AG04450 (cell line): Measurements from ENCODE around the gene ERI3. TPM values are rescaled to one million over a fixed set of nuclear protein-coding genes. Genes with fewer than 3 reads are reported as not detected.

Source experiments
- CTCF ChIA-PET: fragments of 300-600, 350-600 bp; formaldehyde crosslinking; extraction: SDS; loops from one replicate; lab custom pipeline; 2022; ENCODE audit warnings: antibody characterized with exemption, inconsistent platforms; lab: Charles Lee
- POLR2A ChIA-PET: fragments of 350-600 bp; formaldehyde crosslinking; extraction: SDS; loops from one replicate; lab custom pipeline; 2021; ENCODE audit warnings: antibody characterized with exemption, inconsistent platforms; lab: Yijun Ruan, JAX
- DNase-seq: peaks from one replicate; pipeline ENCODE4 v3.0.0-alpha.2; 2011; ENCODE audit warnings: low read depth, low spot score
- H3K27ac ChIP-seq: one replicate; pipeline ENCODE4 v1.5.1; 2012; ENCODE audit warnings: low read depth, low read length, control low read depth
- H3K27me3 ChIP-seq: one replicate; pipeline ENCODE4 v1.6.0; 2012; ENCODE audit warnings: low read length; ENCODE audit not compliant: control insufficient read depth, insufficient read depth
- H3K4me3 ChIP-seq: 2 replicates; pipeline ENCODE4 v1.5.1; 2011; ENCODE audit warnings: mild to moderate bottlenecking, low read depth, low read length, control low read depth
- H3K9me3 ChIP-seq: 2 replicates; pipeline ENCODE4 v1.5.1; 2012; ENCODE audit warnings: low read length; ENCODE audit not compliant: control insufficient read depth, insufficient read depth
- polyA plus RNA-seq: library from polyadenylated mRNA; depleted of rRNA; stranded (reverse); fragments of >200 nt; gene quantifications from 2 replicates; pipeline ENCODE4 v1.2.3, GENCODE V29; 2011
- TF ChIP-seq, protein P1 (sequence below): IDR thresholded peaks from 2 replicates; pipeline ENCODE4 v1.5.1; 2011; ENCODE audit warnings: low read depth, low read length, control low read depth, inconsistent platforms

The ERI3 gene
- polyA plus RNA-seq, 1 experiment = 46.2 TPM

GRCh38 chr1:44334968-44335367 lies 20.1 kb downstream of the ERI3 start:
- TF ChIP-seq, protein P1, sequence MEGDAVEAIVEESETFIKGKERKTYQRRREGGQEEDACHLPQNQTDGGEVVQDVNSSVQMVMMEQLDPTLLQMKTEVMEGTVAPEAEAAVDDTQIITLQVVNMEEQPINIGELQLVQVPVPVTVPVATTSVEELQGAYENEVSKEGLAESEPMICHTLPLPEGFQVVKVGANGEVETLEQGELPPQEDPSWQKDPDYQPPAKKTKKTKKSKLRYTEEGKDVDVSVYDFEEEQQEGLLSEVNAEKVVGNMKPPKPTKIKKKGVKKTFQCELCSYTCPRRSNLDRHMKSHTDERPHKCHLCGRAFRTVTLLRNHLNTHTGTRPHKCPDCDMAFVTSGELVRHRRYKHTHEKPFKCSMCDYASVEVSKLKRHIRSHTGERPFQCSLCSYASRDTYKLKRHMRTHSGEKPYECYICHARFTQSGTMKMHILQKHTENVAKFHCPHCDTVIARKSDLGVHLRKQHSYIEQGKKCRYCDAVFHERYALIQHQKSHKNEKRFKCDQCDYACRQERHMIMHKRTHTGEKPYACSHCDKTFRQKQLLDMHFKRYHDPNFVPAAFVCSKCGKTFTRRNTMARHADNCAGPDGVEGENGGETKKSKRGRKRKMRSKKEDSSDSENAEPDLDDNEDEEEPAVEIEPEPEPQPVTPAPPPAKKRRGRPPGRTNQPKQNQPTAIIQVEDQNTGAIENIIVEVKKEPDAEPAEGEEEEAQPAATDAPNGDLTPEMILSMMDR = no peak
- H3K27me3 ChIP-seq = no peaks in the 10 kb centered on the region
- ChIA-PET POLR2A (no interaction called here), CTCF (interaction anchor here (0.7 to 1.2 kb wide), 2 partner anchors 118 to 504 kb away, joined by 4 read pairs; no protein-coding TSS in a partner anchor)
- H3K9me3 ChIP-seq = peaks cover 10% of the 10 kb centered on the region
- H3K27ac ChIP-seq = no peak overlapping the region
- H3K4me3 ChIP-seq = no peak overlapping the region
- DNase-seq = no peak

GRCh38 chr1:44333376-44333775 lies 21.7 kb downstream of the ERI3 start:
- TF ChIP-seq, protein P1 = no peak
- Histone ChIP-seq H3K4me3 (no peak overlapping the region), H3K9me3 (peaks cover 3% of the 10 kb centered on the region; the same call in 1 of the 2 replicates), H3K27me3 (no peaks in the 10 kb centered on the region), H3K27ac (no peak overlapping the region)
- ChIA-PET POLR2A (no interaction called here), CTCF (interaction anchor here (1.0 kb wide), 1 partner anchor 11 kb away, joined by 5 read pairs; no protein-coding TSS in a partner anchor)
- DNase-seq = no peak

DNA sequence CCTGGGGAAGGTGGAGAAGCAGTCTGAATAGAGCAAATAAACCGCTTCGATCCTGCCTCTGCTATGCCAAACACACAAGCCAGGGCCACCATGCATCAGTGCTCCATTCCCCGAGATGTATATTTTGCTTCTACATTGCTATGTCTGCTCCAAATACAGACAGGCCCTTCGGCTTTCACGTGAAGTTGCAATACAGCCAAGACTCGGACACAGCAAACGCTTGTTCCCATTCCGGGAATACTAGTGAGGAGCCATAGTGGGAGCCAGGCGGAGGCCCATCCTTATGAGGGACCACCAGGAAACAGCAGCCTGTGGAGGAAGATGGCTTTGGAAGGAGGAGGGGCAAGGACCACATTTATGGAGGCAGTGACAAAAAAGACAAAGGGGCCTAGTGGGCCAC lies 22.6 kb downstream of the ERI3 start:
- POLR2A ChIA-PET = no interaction called here
- TF ChIP-seq, protein P1 = no peak
- Histone ChIP-seq H3K27ac (no peak overlapping the region), H3K4me3 (no peak overlapping the region), H3K9me3 (no peaks in the 10 kb centered on the region), H3K27me3 (no peaks in the 10 kb centered on the region)
- CTCF ChIA-PET = interaction anchor here (2.0 kb wide), 1 partner anchor 115 kb away, joined by 8 read pairs; no protein-coding TSS in a partner anchor
- no peak for DNase-seq

- POLR2A ChIA-PET = no interaction called here
- TF ChIP-seq, protein P1 = no peak
Observed at GRCh38 chr1:44330935-44331334, 24.1 kb downstream of the ERI3 start.

GRCh38 chr1:44328671-44329416 lies 26.2 kb downstream of the ERI3 start:
- ChIA-PET CTCF (interaction anchor here (1.9 kb wide), 1 partner anchor 266 kb away, joined by 5 read pairs; no protein-coding TSS in a partner anchor), POLR2A (interaction anchor here (0.6 to 2.5 kb wide), 3 partner anchors 61 to 471 kb away, joined by 7 to 13 read pairs (median 9); no protein-coding TSS in a partner anchor)
- Histone ChIP-seq H3K4me3 (no peak overlapping the region), H3K27ac (peak overlapping the region; percentile 92), H3K9me3 (no peaks in the 10 kb centered on the region), H3K27me3 (no peaks in the 10 kb centered on the region)
- DNase-seq = no peak
- TF ChIP-seq, protein P1 = no peak

More at GRCh38 chr1:44330935-44331334, 24.1 kb downstream of the ERI3 start:
- H3K4me3 ChIP-seq = no peak overlapping the region
- no peak for DNase-seq
- H3K27ac ChIP-seq = no peak overlapping the region
- H3K9me3 ChIP-seq = no peaks in the 10 kb centered on the region
- CTCF ChIA-PET = interaction anchor here (0.6 to 2.0 kb wide), 4 partner anchors 30 to 400 kb away, joined by 3 to 8 read pairs (median 4); partner anchors contain the start of gene RNU5D-1
- H3K27me3 ChIP-seq = no peaks in the 10 kb centered on the region
